Measurements from ENCODE around the gene MCAT. TPM values are rescaled to one million over a fixed set of nuclear protein-coding genes. Genes with fewer than 3 reads are reported as not detected.

The MCAT gene
- total RNA-seq, 1 donor from 2014 or later = 16.6 TPM

DNA sequence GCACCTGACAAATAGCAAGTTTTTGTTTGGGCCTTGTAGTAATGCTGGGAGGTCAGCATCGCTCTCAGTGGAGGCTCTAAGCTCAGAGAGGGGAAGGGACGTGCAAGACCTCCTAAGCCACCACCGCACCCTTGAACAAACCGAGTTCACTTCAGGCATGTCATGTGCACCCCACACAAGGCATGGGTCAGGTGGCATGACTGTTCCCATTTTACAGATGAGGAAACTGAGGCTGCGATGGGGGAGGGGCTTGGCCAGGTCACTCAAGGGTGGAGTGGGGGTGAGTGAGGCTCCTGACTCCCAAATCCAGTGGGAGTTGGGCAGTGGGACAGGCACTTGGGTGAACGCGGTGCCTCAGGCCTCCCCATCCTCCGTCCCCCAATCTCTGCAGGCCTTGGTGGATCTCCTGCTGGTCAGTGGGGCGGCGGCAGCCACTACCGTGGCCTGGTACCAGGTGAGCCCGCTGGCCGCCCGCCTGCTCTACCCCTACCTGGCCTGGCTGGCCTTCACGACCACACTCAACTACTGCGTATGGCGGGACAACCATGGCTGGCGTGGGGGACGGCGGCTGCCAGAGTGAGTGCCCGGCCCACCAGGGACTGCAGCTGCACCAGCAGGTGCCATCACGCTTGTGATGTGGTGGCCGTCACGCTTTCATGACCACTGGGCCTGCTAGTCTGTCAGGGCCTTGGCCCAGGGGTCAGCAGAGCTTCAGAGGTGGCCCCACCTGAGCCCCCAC, 19.4 kb upstream of the MCAT start:
- Mint-ChIP-seq H3K27ac (ENCODE audit: unreplicated experiment) (no peak overlapping the region), H3K4me1 (ENCODE audit: unreplicated experiment) (peaks cover 19% of the 10 kb centered on the region), H3K9me3 (ENCODE audit: unreplicated experiment) (no peaks in the 10 kb centered on the region), H3K4me3 (ENCODE audit: unreplicated experiment) (no peak overlapping the region), H3K36me3 (ENCODE audit: unreplicated experiment) (peaks cover 6% of the 10 kb centered on the region), H3K27me3 (ENCODE audit: unreplicated experiment) (no peaks in the 10 kb centered on the region)
- no peak for DNase-seq (ENCODE audit: extremely low spot score, unreplicated experiment)
- TF ChIP-seq, protein P1, sequence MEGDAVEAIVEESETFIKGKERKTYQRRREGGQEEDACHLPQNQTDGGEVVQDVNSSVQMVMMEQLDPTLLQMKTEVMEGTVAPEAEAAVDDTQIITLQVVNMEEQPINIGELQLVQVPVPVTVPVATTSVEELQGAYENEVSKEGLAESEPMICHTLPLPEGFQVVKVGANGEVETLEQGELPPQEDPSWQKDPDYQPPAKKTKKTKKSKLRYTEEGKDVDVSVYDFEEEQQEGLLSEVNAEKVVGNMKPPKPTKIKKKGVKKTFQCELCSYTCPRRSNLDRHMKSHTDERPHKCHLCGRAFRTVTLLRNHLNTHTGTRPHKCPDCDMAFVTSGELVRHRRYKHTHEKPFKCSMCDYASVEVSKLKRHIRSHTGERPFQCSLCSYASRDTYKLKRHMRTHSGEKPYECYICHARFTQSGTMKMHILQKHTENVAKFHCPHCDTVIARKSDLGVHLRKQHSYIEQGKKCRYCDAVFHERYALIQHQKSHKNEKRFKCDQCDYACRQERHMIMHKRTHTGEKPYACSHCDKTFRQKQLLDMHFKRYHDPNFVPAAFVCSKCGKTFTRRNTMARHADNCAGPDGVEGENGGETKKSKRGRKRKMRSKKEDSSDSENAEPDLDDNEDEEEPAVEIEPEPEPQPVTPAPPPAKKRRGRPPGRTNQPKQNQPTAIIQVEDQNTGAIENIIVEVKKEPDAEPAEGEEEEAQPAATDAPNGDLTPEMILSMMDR (IDR thresholded peaks at IDR 0.05) = no peak

GRCh38 chr22:43160497-43161126, 17.4 kb upstream of the MCAT start:
- no peaks in the 10 kb centered on the region for H3K36me3 Mint-ChIP-seq (ENCODE audit: unreplicated experiment)
- H3K27me3 Mint-ChIP-seq (ENCODE audit: unreplicated experiment) = no peaks in the 10 kb centered on the region
- no peak for DNase-seq (ENCODE audit: extremely low spot score, unreplicated experiment)
- TF ChIP-seq, protein P1 (IDR thresholded peaks at IDR 0.05) = no peak
- no peak overlapping the region for H3K4me3 Mint-ChIP-seq (ENCODE audit: unreplicated experiment)
- no peak overlapping the region for H3K27ac Mint-ChIP-seq (ENCODE audit: unreplicated experiment)
- peaks cover 19% of the 10 kb centered on the region for H3K4me1 Mint-ChIP-seq (ENCODE audit: unreplicated experiment)
- no peaks in the 10 kb centered on the region for H3K9me3 Mint-ChIP-seq (ENCODE audit: unreplicated experiment)

- Mint-ChIP-seq H3K4me1 (ENCODE audit: unreplicated experiment) (peaks cover 19% of the 10 kb centered on the region), H3K36me3 (ENCODE audit: unreplicated experiment) (no peaks in the 10 kb centered on the region), H3K27ac (ENCODE audit: unreplicated experiment) (no peak overlapping the region), H3K4me3 (ENCODE audit: unreplicated experiment) (no peak overlapping the region), H3K9me3 (ENCODE audit: unreplicated experiment) (no peaks in the 10 kb centered on the region), H3K27me3 (ENCODE audit: unreplicated experiment) (no peaks in the 10 kb centered on the region)
- TF ChIP-seq, protein P1 (IDR thresholded peaks at IDR 0.05) = peak; percentile 35
- DNase-seq (ENCODE audit: extremely low spot score, unreplicated experiment) = no peak
Measured at GRCh38 chr22:43159484-43160178, 16.4 kb upstream of the MCAT start.

- Mint-ChIP-seq H3K4me1 (ENCODE audit: unreplicated experiment) (peaks cover 15% of the 10 kb centered on the region), H3K9me3 (ENCODE audit: unreplicated experiment) (no peaks in the 10 kb centered on the region), H3K36me3 (ENCODE audit: unreplicated experiment) (no peaks in the 10 kb centered on the region), H3K27ac (ENCODE audit: unreplicated experiment) (no peak overlapping the region), H3K27me3 (ENCODE audit: unreplicated experiment) (no peaks in the 10 kb centered on the region), H3K4me3 (ENCODE audit: unreplicated experiment) (no peak overlapping the region)
- DNase-seq (ENCODE audit: extremely low spot score, unreplicated experiment) = no peak
- TF ChIP-seq, protein P1 (IDR thresholded peaks at IDR 0.05) = no peak
Measured at GRCh38 chr22:43158778-43159483, 15.7 kb upstream of the MCAT start.
